Testis (tissue), 3 donors: ENCODE data around the gene EFNB2. TPM values are rescaled to one million over a fixed set of nuclear protein-coding genes. Genes with fewer than 3 reads are reported as not detected.

Source experiments
- DNase-seq: peaks from one replicate; pipeline ENCODE4 v3.0.0-alpha.2; 2019
- H3K27ac ChIP-seq, 2 donors: fragments of 200-600 bp; sonication (generic); one replicate each; pipeline ENCODE4 v1.5.1; 2019
- H3K27me3 ChIP-seq: fragments of 200-600 bp; sonication (generic); one replicate; pipeline ENCODE4 v1.5.1; 2019
- H3K36me3 ChIP-seq: fragments of 200-600 bp; sonication (generic); one replicate; pipeline ENCODE4 v1.5.1; 2017; ENCODE audit warnings: low read depth; ENCODE audit errors: missing control alignments
- H3K4me1 ChIP-seq: fragments of 200-600 bp; sonication (generic); one replicate; pipeline ENCODE4 v1.5.1; 2019
- H3K4me3 ChIP-seq, 2 donors: fragments of 200-600 bp; sonication (generic); one replicate each; pipeline ENCODE4 v1.5.1; 2017 to 2019
- H3K9me3 ChIP-seq: fragments of 200-600 bp; sonication (generic); one replicate; pipeline ENCODE4 v1.5.1; 2017
- POLR2A ChIP-seq: fragments of 450-650 bp; IDR thresholded peaks from one replicate; pipeline ENCODE4 v1.6.1; 2017; ENCODE audit warnings: antibody characterized with exemption, mild to moderate bottlenecking, moderate library complexity
- WGBS, 2 donors: methylation state at CpG; one replicate each; pipeline ENCODE4 v1.1.5; 2018; 5-methylcytosine and 5-hydroxymethylcytosine counted together
- intact Hi-C: fragments of 100-400 bp; cut with DNase I; formaldehyde crosslinking; loops from one replicate; pipeline ENCODE4 v1.15.1; 2023; ENCODE audit warnings: low total_unique reads
- polyA plus RNA-seq: library from polyadenylated mRNA; stranded (reverse); fragments of 350-450 nt; fragmentation: Illumina TruSeq; extraction: RNeasy Lipid Tissue Mini Kit (QIAGEN cat#74804); gene quantifications from one replicate; pipeline ENCODE4 v1.2.3, GENCODE V29; 2014; ENCODE audit warnings: low read depth, low replicate concordance; ENCODE audit not compliant: insufficient read depth
- total RNA-seq, 2 donors: library from RNA; depleted of rRNA; stranded (reverse); fragments of >200 nt; gene quantifications; one replicate each; pipeline ENCODE4 v1.2.3, GENCODE V29; 2016
- TF ChIP-seq, protein P1 (sequence below), 3 experiments: fragments of 450-650 bp in 2 of 3; fragments of 200-600 bp in 1 of 3; sonication (generic) in 1 of 3; IDR thresholded peaks; one replicate each; pipeline ENCODE4 v1.5.1; 2016 to 2019; ENCODE audit warnings: antibody characterized with exemption in 3 of 3, mild to moderate bottlenecking in 2 of 3, moderate library complexity in 1 of 3

EFNB2 gene
- total and polyA plus RNA-seq, 3 donors from 2014 or later, result 17.4 to 37.7 (median 24.7) TPM

DNA sequence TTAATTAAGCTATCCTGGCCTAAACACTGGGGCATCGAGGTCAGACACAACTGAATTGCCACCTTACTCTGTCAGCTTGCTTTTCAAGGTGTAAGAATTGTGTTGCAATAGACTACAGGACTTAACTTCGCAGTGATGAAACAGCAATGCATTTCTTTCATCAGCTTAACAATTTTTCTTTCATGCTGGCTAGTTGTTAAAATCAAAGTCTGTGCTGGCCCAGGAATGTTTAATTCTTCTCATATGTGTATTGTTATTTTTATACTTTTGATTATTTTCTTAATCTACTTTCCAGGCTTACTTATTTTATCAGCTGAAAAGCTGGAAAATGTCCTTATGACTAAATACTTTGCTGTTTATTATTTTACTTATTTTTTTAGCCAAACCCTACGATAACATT, 79.7 kb downstream of the EFNB2 start:
- H3K4me1 ChIP-seq, result no peaks in the 10 kb centered on the region
- H3K36me3 ChIP-seq, result no peaks in the 10 kb centered on the region
- no peak for DNase-seq
- intact Hi-C loops, result no loop called here
- H3K27ac ChIP-seq, result no peak overlapping the region
- 53 to 61% methylated on average over 3 of the region's 3 CpGs for WGBS, 2 donors
- no peaks in the 10 kb centered on the region for H3K9me3 ChIP-seq
- H3K27me3 ChIP-seq, result no peaks in the 10 kb centered on the region
- TF ChIP-seq, protein P1, sequence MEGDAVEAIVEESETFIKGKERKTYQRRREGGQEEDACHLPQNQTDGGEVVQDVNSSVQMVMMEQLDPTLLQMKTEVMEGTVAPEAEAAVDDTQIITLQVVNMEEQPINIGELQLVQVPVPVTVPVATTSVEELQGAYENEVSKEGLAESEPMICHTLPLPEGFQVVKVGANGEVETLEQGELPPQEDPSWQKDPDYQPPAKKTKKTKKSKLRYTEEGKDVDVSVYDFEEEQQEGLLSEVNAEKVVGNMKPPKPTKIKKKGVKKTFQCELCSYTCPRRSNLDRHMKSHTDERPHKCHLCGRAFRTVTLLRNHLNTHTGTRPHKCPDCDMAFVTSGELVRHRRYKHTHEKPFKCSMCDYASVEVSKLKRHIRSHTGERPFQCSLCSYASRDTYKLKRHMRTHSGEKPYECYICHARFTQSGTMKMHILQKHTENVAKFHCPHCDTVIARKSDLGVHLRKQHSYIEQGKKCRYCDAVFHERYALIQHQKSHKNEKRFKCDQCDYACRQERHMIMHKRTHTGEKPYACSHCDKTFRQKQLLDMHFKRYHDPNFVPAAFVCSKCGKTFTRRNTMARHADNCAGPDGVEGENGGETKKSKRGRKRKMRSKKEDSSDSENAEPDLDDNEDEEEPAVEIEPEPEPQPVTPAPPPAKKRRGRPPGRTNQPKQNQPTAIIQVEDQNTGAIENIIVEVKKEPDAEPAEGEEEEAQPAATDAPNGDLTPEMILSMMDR (IDR thresholded peaks at IDR 0.05), result no peak
- no peak overlapping the region for H3K4me3 ChIP-seq

DNA sequence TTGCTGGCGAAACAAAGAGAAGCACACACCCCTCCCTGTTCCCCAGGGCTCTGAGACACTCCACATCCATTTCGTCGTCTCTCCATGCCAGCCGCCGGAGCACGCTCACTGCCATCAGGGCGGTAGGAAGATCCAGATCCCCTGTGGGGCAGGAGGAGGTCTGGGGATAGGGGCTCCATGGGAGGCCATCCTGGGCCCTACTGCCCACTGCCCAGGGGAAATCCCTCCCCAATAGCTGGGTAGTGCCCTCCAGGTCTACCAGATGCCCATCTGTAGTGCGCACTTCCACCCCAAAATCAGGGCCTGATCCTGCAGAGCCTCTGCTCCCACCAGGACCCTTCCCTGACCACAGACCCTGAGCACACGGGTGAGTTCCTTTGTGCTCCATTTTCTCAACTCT, 80.3 kb downstream of the EFNB2 start:
- Histone ChIP-seq H3K27ac (no peak overlapping the region), H3K27me3 (no peaks in the 10 kb centered on the region), H3K36me3 (no peaks in the 10 kb centered on the region), H3K4me1 (no peaks in the 10 kb centered on the region), H3K9me3 (no peaks in the 10 kb centered on the region), H3K4me3 (no peak overlapping the region)
- TF ChIP-seq POLR2A, result no peak
- TF ChIP-seq, protein P1 (IDR thresholded peaks at IDR 0.05), result no peak
- DNase-seq, result no peak
- intact Hi-C loops, result no loop called here
- 94 to 96% methylated on average over 4 to 9 of the region's 9 CpGs for WGBS, 2 donors

- no peaks in the 10 kb centered on the region for H3K4me1 ChIP-seq
- intact Hi-C loops, result no loop called here
- WGBS, 2 donors, result 89 to 92% methylated on average over 7 of the region's 7 CpGs
- H3K9me3 ChIP-seq, result no peaks in the 10 kb centered on the region
- TF ChIP-seq POLR2A, result no peak
- TF ChIP-seq, protein P1 (IDR thresholded peaks at IDR 0.05), result no peak
- no peaks in the 10 kb centered on the region for H3K27me3 ChIP-seq
- H3K36me3 ChIP-seq, result no peaks in the 10 kb centered on the region
- no peak overlapping the region for H3K27ac ChIP-seq
- H3K4me3 ChIP-seq, result no peak overlapping the region
- no peak for DNase-seq
Observed at GRCh38 chr13:106453101-106453500, 82.4 kb downstream of the EFNB2 start.

DNA sequence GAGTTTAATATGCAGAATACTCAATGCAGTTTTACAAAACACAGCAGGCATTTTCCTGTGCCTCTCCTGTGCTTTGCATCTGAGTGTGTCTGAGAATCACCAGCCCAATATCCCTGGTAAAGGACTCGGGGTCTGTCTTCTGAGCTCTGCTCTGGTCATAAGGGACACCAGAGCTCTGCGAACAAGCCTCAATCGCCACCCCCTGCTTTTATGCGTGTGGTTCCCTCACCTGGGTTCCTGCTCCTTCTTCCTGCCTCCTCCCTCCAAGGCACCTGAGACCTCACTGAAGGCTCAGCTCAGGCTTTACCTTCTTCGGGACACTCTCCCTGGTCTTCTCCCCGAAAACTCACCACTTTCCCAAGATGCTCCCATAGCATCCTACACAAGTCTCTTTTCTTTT, 84.5 kb downstream of the EFNB2 start:
- Histone ChIP-seq H3K27me3 (no peaks in the 10 kb centered on the region), H3K36me3 (no peaks in the 10 kb centered on the region), H3K27ac (no peak overlapping the region), H3K9me3 (no peaks in the 10 kb centered on the region), H3K4me1 (no peaks in the 10 kb centered on the region), H3K4me3 (no peak overlapping the region)
- no peak for DNase-seq
- intact Hi-C loops, result no loop called here
- 92 to 95% methylated on average over 6 of the region's 6 CpGs for WGBS, 2 donors
- TF ChIP-seq, protein P1 (IDR thresholded peaks at IDR 0.05), result no peak
- TF ChIP-seq POLR2A, result no peak

GRCh38 chr13:106449096-106449495, 86.4 kb downstream of the EFNB2 start:
- Histone ChIP-seq H3K4me1 (no peaks in the 10 kb centered on the region), H3K27ac (no peak overlapping the region), H3K36me3 (no peaks in the 10 kb centered on the region), H3K27me3 (no peaks in the 10 kb centered on the region), H3K9me3 (no peaks in the 10 kb centered on the region), H3K4me3 (no peak overlapping the region)
- no peak for DNase-seq
- intact Hi-C loops, result no loop called here
- no peak for TF ChIP-seq POLR2A
- TF ChIP-seq, protein P1 (IDR thresholded peaks at IDR 0.05), result no peak
- WGBS, 2 donors, result 89 to 94% methylated on average over 4 of the region's 4 CpGs
